Measurements from ENCODE around the gene PLB1.

Gene PLB1

DNA sequence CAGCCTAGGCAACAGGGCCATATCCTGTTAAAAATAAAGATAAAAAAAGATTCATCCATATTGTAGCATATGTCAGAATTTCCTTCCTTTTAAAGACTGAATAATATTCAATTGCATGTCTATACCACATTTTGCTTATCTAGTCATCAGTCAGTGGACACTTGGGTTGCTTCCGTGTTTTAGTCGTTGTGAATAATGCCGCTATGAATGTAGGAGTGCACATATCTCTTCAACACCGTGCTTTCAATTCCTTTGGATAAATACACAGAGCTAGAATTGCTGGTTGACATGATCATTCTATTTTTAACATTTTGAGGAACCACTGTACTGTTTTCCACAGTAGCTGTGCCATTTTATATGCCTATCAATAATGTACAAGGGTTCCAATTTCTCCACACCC lies 14.0 kb upstream of the PLB1 start:
- Mint-ChIP-seq H3K27me3 (no peaks in the 10 kb centered on the region), H3K4me3 (no peak overlapping the region), H3K9me3 (peaks cover 4% of the 10 kb centered on the region), H3K4me1 (ENCODE audit: low read depth) (peaks cover 4% of the 10 kb centered on the region), H3K27ac (no peak overlapping the region), H3K36me3 (ENCODE audit: low read depth) (no peaks in the 10 kb centered on the region)

DNA sequence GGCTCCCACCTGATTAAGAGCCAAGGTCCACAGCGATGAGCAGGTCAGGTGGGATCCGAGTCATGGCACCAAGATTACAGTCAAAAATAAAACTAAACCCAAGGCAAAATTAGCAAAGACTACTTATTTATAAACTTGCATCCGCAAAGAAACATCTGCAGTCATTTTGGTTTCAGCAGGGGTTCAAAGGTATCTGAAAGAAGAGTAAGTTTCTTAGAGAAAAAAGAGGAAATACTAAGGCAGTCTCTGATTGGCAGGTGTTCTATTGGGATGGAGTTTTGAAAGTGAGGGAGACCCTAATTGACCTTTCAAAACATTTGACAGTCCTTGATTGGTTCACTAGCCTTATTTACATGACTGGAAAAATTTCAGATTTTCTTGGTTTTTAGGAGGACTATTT lies 11.0 kb upstream of the PLB1 start:
- H3K36me3 Mint-ChIP-seq (ENCODE audit: low read depth) = no peaks in the 10 kb centered on the region
- H3K27me3 Mint-ChIP-seq = no peaks in the 10 kb centered on the region
- no peak overlapping the region for H3K4me3 Mint-ChIP-seq
- H3K4me1 Mint-ChIP-seq (ENCODE audit: low read depth) = peaks cover 4% of the 10 kb centered on the region
- peaks cover 4% of the 10 kb centered on the region for H3K9me3 Mint-ChIP-seq
- no peak overlapping the region for H3K27ac Mint-ChIP-seq

DNA sequence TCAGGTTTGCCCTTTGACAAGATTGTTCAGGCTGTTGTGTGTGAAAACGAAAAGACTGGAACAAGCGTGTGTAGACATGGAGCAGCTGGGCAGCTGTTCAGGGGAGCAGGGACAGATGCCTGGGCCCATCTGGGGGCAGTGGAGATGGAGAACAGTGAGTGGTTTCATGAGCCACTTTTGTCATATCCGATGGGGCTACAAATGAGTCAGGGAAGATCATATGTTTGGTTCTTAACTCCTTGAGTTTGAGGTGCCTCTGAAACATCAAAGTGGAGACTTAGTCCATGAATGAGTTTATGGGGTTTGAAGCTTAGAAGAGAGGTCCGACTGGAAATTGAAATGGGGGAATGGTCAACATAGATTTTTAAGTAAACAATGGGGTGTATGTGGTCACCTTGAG lies 9.3 kb upstream of the PLB1 start:
- no peak overlapping the region for H3K4me3 Mint-ChIP-seq
- H3K9me3 Mint-ChIP-seq = no peaks in the 10 kb centered on the region
- no peak overlapping the region for H3K27ac Mint-ChIP-seq
- H3K27me3 Mint-ChIP-seq = no peaks in the 10 kb centered on the region
- no peaks in the 10 kb centered on the region for H3K4me1 Mint-ChIP-seq (ENCODE audit: low read depth)
- no peaks in the 10 kb centered on the region for H3K36me3 Mint-ChIP-seq (ENCODE audit: low read depth)

DNA sequence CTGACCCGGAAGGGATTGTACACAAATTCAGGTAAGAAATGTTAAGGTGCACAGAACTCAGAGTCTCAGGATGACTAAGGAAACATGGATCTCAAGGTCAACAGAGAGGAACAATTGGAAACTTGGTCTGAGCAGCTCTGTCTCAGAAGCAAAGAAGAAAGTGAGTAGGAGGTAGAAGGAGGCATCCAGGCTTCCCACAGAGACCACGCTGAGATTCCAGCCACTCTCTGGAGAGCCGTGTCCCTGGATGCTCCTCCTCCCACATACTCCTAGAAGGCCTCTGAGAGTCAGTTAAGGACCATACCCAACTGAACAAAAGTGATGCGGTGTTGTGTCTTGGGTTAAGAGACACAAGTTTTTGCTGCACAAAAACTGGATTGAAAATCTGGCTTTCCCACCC lies 8.6 kb upstream of the PLB1 start:
- no peaks in the 10 kb centered on the region for H3K9me3 Mint-ChIP-seq
- no peaks in the 10 kb centered on the region for H3K4me1 Mint-ChIP-seq (ENCODE audit: low read depth)
- no peaks in the 10 kb centered on the region for H3K27me3 Mint-ChIP-seq
- no peaks in the 10 kb centered on the region for H3K36me3 Mint-ChIP-seq (ENCODE audit: low read depth)
- no peak overlapping the region for H3K4me3 Mint-ChIP-seq
- no peak overlapping the region for H3K27ac Mint-ChIP-seq

DNA sequence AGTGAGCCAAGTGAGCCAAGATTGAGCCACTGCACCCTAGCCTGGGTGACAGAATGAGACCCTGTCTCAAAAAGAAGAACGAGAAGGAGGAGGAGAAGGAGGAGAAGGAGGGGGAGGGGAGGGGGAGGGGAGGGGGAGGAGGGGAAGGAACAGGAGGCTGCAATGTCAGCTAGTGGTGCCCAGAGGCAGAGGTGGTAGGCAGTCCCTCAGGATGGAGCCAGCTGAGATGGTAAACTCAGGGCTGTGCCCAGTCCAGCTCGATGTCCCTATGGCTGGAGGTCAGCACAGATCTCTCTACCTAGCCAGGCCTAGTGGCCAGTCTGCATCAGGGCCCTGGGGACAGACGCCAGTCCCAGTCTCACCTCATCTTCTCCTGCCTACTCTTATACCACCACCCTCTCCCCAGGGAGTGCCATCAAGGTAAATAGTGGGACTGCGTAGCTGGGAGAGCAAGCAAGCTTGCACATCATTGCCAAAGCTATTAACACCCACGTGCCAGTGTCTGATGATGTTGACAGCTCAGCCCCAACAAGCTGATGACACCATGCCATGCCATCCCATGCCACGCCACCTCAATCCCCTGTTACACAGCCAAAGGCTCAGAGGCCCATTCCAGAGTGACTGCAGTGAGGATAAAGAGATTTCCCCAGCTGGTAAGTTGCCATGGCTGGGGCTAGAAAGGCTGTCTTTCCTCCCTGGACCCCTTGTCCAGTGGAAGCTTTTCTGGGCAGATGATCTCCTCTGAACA lies 7.6 kb upstream of the PLB1 start:
- H3K27ac Mint-ChIP-seq = no peak overlapping the region
- no peaks in the 10 kb centered on the region for H3K9me3 Mint-ChIP-seq
- no peaks in the 10 kb centered on the region for H3K27me3 Mint-ChIP-seq
- H3K4me3 Mint-ChIP-seq = no peak overlapping the region
- H3K4me1 Mint-ChIP-seq (ENCODE audit: low read depth) = no peaks in the 10 kb centered on the region
- no peaks in the 10 kb centered on the region for H3K36me3 Mint-ChIP-seq (ENCODE audit: low read depth)

DNA sequence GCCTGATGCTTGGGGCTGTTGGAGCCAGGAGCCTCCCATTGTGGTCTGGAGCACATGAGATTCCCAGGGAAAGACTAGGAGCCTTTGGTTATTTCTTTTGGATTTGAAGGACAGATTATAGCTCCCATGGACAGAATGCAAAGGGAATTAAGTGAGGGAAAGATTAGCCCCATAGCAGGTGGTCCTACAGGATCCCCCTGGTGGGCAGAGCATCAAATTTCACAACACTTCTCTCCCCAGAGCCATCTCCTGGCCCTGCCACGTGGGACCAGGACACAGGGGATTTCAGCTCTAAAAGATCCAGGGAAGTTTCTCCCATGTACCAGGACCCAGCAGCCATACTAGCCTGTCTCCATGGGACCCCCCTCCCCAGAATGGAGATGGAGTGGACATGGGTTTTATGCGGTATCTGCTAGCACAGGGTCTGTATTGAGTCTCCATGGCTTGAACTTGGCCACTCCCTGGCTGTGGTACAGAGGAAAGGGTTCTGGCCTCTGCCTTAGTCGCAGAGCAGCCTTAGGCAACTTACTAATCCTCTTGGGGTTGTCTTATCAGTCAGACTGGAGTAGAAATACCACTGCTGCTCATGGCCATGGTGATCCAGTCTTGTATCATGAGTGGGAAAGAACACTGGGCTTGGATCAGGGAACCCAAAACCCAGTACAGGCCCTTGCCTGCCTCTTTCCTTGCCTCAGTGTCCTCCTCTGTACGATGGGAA lies 6.8 kb upstream of the PLB1 start:
- Mint-ChIP-seq H3K27ac (no peak overlapping the region), H3K4me3 (no peak overlapping the region), H3K27me3 (no peaks in the 10 kb centered on the region), H3K36me3 (ENCODE audit: low read depth) (no peaks in the 10 kb centered on the region), H3K4me1 (ENCODE audit: low read depth) (no peaks in the 10 kb centered on the region), H3K9me3 (no peaks in the 10 kb centered on the region)

DNA sequence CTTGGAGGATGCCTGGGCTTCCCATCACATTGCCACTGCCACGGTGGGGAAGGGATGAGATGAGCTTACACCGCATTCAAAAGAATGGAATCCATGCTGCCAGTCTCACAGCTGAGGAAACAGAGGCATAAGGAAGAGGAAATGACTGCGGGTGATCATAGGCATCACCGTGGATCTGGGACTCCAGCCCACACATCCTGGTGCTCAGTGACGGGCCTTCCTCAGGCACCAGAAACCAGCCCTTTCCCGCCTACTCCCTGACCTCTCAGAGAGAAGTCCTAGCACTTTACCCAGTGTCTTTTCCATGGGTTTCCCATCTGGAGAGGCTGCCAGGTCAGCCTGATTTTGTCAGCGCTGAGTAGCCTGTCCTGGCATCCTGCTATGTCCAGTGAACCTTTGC lies 5.3 kb upstream of the PLB1 start:
- no peak overlapping the region for H3K27ac Mint-ChIP-seq

DNA sequence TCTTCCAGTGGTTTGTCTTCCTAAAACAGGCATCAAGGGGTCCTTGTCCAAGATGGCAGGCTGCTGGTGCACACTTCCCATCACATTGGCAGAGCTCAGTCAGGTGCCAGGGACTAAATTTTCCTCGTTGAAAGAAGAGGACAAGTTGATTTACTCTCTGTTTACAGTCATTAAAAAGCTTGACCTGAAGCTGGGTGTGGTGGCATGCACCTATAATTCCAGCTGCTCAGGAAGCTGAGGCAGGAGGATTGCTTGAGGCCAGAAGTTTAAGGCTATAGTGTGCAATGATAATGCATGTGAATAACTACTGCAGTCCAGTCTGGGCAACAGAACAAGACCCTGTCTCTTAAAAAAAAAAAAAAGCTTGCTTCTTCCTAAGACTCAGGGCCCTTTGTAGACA lies 3.6 kb upstream of the PLB1 start:
- Mint-ChIP-seq H3K36me3 (ENCODE audit: low read depth) (no peaks in the 10 kb centered on the region), H3K9me3 (no peaks in the 10 kb centered on the region), H3K27me3 (no peaks in the 10 kb centered on the region), H3K4me1 (ENCODE audit: low read depth) (no peaks in the 10 kb centered on the region), H3K4me3 (no peak overlapping the region), H3K27ac (no peak overlapping the region)

More for the DNA sequence above, 5.3 kb upstream of the PLB1 start:
- H3K9me3 Mint-ChIP-seq = no peaks in the 10 kb centered on the region
- no peaks in the 10 kb centered on the region for H3K27me3 Mint-ChIP-seq
- no peaks in the 10 kb centered on the region for H3K36me3 Mint-ChIP-seq (ENCODE audit: low read depth)
- no peaks in the 10 kb centered on the region for H3K4me1 Mint-ChIP-seq (ENCODE audit: low read depth)
- H3K4me3 Mint-ChIP-seq = no peak overlapping the region

DNA sequence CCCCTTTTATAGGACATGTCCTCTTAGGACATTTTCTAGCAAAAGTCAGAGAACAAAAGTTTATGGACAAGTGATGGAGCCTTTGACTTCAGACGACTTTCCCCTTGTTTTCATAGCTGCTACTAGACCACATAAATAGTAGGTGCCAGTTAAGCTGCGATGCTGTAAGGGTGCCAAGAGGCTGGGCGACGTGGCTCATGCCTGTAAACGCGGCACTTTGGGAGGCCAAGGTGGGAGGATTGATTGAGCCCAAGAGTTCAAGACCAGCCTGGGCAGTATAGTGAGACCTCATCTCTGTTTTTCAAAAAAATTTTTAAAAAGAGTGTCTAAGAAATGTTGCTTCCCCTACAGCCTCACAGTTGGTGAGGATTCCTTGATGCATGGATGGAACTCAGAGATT lies 2.2 kb upstream of the PLB1 start:
- no peaks in the 10 kb centered on the region for H3K36me3 Mint-ChIP-seq (ENCODE audit: low read depth)
- H3K27me3 Mint-ChIP-seq = no peaks in the 10 kb centered on the region
- no peaks in the 10 kb centered on the region for H3K9me3 Mint-ChIP-seq
- H3K4me3 Mint-ChIP-seq = no peak overlapping the region
- no peak overlapping the region for H3K27ac Mint-ChIP-seq
- H3K4me1 Mint-ChIP-seq (ENCODE audit: low read depth) = no peaks in the 10 kb centered on the region

DNA sequence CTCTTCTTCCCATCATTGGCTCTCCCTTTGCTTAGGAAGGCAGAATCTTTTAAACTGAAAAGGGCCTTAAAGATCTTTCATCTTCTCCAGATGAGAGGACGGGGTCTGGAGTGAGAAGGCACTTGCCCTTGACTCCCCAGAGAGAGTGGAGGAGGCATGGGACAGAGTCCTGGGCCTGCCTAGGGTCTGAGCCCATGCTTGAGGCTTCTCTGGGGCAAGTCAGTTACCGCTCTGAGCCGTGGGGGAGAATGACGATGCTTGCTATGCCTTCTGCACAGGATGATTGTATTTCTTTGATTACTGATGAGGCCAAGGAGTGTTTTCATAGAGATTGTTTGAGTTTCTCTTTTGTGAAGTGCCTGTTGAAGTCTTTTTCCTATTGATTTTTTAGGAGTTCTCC lies 921 bp downstream of the PLB1 start:
- no peaks in the 10 kb centered on the region for H3K27me3 Mint-ChIP-seq
- no peak overlapping the region for H3K27ac Mint-ChIP-seq
- H3K36me3 Mint-ChIP-seq (ENCODE audit: low read depth) = no peaks in the 10 kb centered on the region
- H3K9me3 Mint-ChIP-seq = no peaks in the 10 kb centered on the region
- no peak overlapping the region for H3K4me3 Mint-ChIP-seq
- no peaks in the 10 kb centered on the region for H3K4me1 Mint-ChIP-seq (ENCODE audit: low read depth)

DNA sequence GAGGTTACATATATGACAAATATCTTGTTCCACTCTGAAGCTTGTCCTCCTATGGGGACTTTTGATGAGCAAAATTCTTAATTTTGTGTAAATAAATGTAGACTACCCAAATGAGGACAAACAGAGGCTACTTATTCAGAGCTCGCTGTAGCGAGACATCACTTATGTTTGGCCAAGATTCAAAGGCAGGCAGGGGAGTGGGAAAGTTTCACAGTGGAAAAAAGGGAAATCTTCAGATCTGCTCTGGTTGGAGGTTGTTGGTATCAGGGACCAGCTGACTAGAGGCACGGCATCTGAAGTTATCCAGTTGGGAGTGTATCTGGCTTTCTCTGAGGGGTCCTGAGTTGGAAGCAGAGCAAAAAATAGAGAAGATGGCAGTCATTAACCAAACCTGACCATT lies 1.3 kb downstream of the PLB1 start:
- no peaks in the 10 kb centered on the region for H3K27me3 Mint-ChIP-seq
- no peaks in the 10 kb centered on the region for H3K36me3 Mint-ChIP-seq (ENCODE audit: low read depth)
- no peaks in the 10 kb centered on the region for H3K9me3 Mint-ChIP-seq
- no peaks in the 10 kb centered on the region for H3K4me1 Mint-ChIP-seq (ENCODE audit: low read depth)
- no peak overlapping the region for H3K27ac Mint-ChIP-seq
- H3K4me3 Mint-ChIP-seq = no peak overlapping the region

DNA sequence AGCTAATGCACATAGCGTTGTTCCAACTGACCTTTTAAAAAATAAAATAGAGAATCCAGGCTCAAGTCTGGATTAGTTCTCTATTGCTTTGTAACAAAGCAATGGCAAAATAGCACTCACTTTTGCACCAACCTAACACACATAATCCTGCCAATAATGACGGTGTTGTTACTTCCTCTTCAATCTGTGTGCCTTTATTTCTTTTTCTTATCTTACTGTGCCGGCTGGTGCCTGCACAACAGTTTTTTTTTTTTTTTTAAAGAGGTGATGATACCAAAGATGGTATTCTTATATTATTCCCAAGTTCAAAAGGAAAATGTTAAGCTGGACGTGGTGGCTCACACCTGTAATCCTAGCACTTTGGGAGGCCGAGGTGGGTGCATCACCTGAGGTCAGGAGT lies 3.4 kb downstream of the PLB1 start:
- H3K27ac Mint-ChIP-seq = no peak overlapping the region
- no peaks in the 10 kb centered on the region for H3K4me1 Mint-ChIP-seq (ENCODE audit: low read depth)
- no peak overlapping the region for H3K4me3 Mint-ChIP-seq
- no peaks in the 10 kb centered on the region for H3K27me3 Mint-ChIP-seq
- no peaks in the 10 kb centered on the region for H3K36me3 Mint-ChIP-seq (ENCODE audit: low read depth)
- no peaks in the 10 kb centered on the region for H3K9me3 Mint-ChIP-seq

DNA sequence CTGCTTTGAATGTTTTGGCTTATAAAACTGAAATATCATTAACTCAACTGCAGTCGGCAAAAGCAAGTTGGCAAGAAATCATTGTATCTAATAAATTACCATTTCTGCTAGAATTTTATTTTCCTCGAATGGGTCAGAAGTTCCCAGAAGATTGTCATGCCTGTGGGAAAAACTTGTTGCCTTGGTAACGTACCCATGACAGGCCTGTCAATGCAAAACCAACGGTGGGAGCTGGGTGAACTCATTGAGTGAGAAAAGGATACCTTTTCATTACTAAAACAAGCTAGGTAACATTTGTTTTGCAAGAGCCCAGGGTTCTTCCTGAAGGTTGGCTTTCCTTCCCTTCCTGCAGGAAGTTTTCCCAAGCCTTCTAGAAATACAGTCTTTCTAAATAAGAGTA lies 9.5 kb downstream of the PLB1 start:
- Mint-ChIP-seq H3K27ac (no peak overlapping the region), H3K36me3 (ENCODE audit: low read depth) (no peaks in the 10 kb centered on the region), H3K27me3 (peaks cover 3% of the 10 kb centered on the region), H3K4me1 (ENCODE audit: low read depth) (peaks cover 22% of the 10 kb centered on the region), H3K9me3 (no peaks in the 10 kb centered on the region), H3K4me3 (no peak overlapping the region)

DNA sequence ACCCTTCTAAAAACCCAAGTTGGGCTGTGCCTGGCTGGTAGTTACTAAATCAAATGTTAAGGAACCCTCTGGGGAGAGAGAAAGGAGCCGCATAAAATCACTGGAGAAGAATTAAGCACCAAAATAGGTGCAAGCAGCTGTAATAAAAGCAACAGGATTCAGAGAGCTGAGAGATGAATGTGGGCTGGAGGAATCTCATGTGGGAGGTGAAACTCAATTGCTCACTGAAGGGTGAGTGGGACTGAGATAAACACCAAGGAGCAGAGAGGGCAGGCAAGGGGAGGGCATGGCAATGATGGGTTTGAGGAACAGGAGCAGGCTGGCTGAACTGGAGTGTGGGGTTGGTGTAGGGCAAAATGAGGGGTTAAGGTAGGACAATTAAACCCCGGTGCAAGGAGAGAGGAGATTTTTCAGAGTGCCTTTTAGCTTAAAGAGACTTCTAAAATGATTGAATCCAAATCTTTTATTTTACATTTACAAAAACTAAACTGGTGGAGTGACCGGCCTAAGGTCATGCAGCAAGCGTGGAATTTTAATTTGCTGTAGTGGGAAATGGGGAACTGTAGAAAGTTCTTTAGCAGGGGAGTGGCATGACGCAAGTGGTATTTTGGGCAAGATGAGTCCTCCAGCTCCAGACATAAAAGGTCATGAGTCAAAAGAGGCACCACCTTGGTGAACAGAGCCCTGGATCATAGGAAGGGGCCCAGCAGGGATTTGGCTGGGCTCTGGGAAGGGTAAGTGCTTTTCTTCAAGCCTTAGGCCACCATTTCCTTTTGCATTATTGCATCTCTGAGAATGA lies 10.5 kb downstream of the PLB1 start:
- H3K9me3 Mint-ChIP-seq = no peaks in the 10 kb centered on the region
- no peak overlapping the region for H3K4me3 Mint-ChIP-seq
- peaks cover 22% of the 10 kb centered on the region for H3K4me1 Mint-ChIP-seq (ENCODE audit: low read depth)
- H3K27ac Mint-ChIP-seq = peak overlapping the region; percentile 37
- peaks cover 3% of the 10 kb centered on the region for H3K27me3 Mint-ChIP-seq
- no peaks in the 10 kb centered on the region for H3K36me3 Mint-ChIP-seq (ENCODE audit: low read depth)
